Colonic mucosa (tissue), 4 donors: ENCODE data around the gene ARNT2. TPM values are rescaled to one million over a fixed set of nuclear protein-coding genes. Genes with fewer than 3 reads are reported as not detected.

Source experiments
- DNase-seq: peaks from one replicate; pipeline ENCODE4 v3.0.0-alpha.2; 2020
- H3K27ac ChIP-seq: fragments of 200-600 bp; one replicate; pipeline ENCODE4 v1.8.0; 2021
- H3K27me3 ChIP-seq: fragments of 200-600 bp; one replicate; pipeline ENCODE4 v1.8.0; 2021
- H3K36me3 ChIP-seq: fragments of 200-600 bp; one replicate; pipeline ENCODE4 v1.8.0; 2021
- H3K4me1 ChIP-seq: fragments of 200-600 bp; one replicate; pipeline ENCODE4 v1.8.0; 2021; ENCODE audit warnings: mild to moderate bottlenecking
- H3K4me3 ChIP-seq: fragments of 200-600 bp; one replicate; pipeline ENCODE4 v1.8.0; 2021
- H3K9ac ChIP-seq, 2 donors: one replicate each; pipeline ENCODE4 v1.7.0; 2013; ENCODE audit warnings: control low read depth in 2 of 2, low read depth in 2 of 2, low read length in 2 of 2
- H3K9me3 ChIP-seq: fragments of 200-600 bp; one replicate; pipeline ENCODE4 v1.8.0; 2021
- CTCF ChIP-seq: fragments of 200-600 bp; IDR thresholded peaks from one replicate; pipeline ENCODE4 v1.8.0; 2022; ENCODE audit warnings: antibody characterized with exemption, mild to moderate bottlenecking
- intact Hi-C: fragments of 100-400 bp; cut with DNase I; formaldehyde crosslinking; loops from one replicate; pipeline ENCODE4 v1.14.1; 2022
- total RNA-seq, 2 donors: library from RNA; stranded (reverse); fragmentation: NEBNext Ultra II Directional in 1 of 2; extraction: Animal tissue kit (Norgen Biotek cat#: 25700) in 1 of 2; gene quantifications; one replicate each; pipeline ENCODE4 v1.2.1, GENCODE V29; 2021
- donor health status: healthy.
- donor health status: DM: no; HTN: no; CAD: no.
- donor health status: DM: no; HTN: no; CAD: no.

ARNT2 gene
- total RNA-seq, 2 donors from 2014 or later, result 1.6 to 2.7 TPM

GRCh38 chr15:80464951-80465625 lies 60.9 kb downstream of the ARNT2 start:
- Histone ChIP-seq H3K27ac (no peak overlapping the region), H3K9ac (no peak overlapping the region), H3K4me3 (no peak overlapping the region), H3K9me3 (no peaks in the 10 kb centered on the region), H3K36me3 (no peaks in the 10 kb centered on the region), H3K4me1 (no peaks in the 10 kb centered on the region), H3K27me3 (no peaks in the 10 kb centered on the region)
- no peak for DNase-seq
- TF ChIP-seq CTCF, result no peak
- intact Hi-C loops, result no loop called here

- no peaks in the 10 kb centered on the region for H3K36me3 ChIP-seq
- H3K4me3 ChIP-seq, result no peak overlapping the region
- intact Hi-C loops, result no loop called here
- TF ChIP-seq CTCF, result no peak
- no peak overlapping the region for H3K27ac ChIP-seq
- no peak overlapping the region for H3K9ac ChIP-seq
- no peak for DNase-seq
- H3K9me3 ChIP-seq, result no peaks in the 10 kb centered on the region
- no peaks in the 10 kb centered on the region for H3K27me3 ChIP-seq
- H3K4me1 ChIP-seq, result no peaks in the 10 kb centered on the region
Observed at GRCh38 chr15:80465626-80466005, 61.4 kb downstream of the ARNT2 start.

- no peak for DNase-seq
- Histone ChIP-seq H3K27me3 (no peaks in the 10 kb centered on the region), H3K36me3 (no peaks in the 10 kb centered on the region), H3K9ac (no peak overlapping the region), H3K4me3 (no peak overlapping the region), H3K9me3 (no peaks in the 10 kb centered on the region), H3K27ac (no peak overlapping the region), H3K4me1 (no peaks in the 10 kb centered on the region)
- intact Hi-C loops, result no loop called here
- no peak for TF ChIP-seq CTCF
Observed at GRCh38 chr15:80466543-80466942, 62.4 kb downstream of the ARNT2 start.

- no peak for TF ChIP-seq CTCF
- H3K9ac ChIP-seq, result no peak overlapping the region
- H3K4me1 ChIP-seq, result no peaks in the 10 kb centered on the region
- no peak overlapping the region for H3K27ac ChIP-seq
- H3K36me3 ChIP-seq, result no peaks in the 10 kb centered on the region
- no peaks in the 10 kb centered on the region for H3K9me3 ChIP-seq
- H3K27me3 ChIP-seq, result no peaks in the 10 kb centered on the region
- no peak for DNase-seq
- intact Hi-C loops, result no loop called here
- H3K4me3 ChIP-seq, result no peak overlapping the region
Observed at GRCh38 chr15:80467311-80467714, 63.1 kb downstream of the ARNT2 start.

- no peak for DNase-seq
- Histone ChIP-seq H3K27me3 (no peaks in the 10 kb centered on the region), H3K9ac (no peak overlapping the region), H3K9me3 (no peaks in the 10 kb centered on the region), H3K36me3 (no peaks in the 10 kb centered on the region), H3K27ac (no peak overlapping the region), H3K4me1 (no peaks in the 10 kb centered on the region), H3K4me3 (no peak overlapping the region)
- TF ChIP-seq CTCF, result no peak
- intact Hi-C loops, result no loop called here
Observed at GRCh38 chr15:80468796-80469195, 64.6 kb downstream of the ARNT2 start.
